Suprapubic skin (tissue), 3 donors: ENCODE data around the gene POLA2.

Experiments used
- EP300 ChIP-seq: sonication (generic); formaldehyde crosslinking; IDR thresholded peaks from one replicate; pipeline ENCODE4 v1.6.1; 2017; ENCODE audit warnings: antibody characterized with exemption
- POLR2A ChIP-seq, 2 donors: fragments of 450-650 bp; IDR thresholded peaks; one replicate each; pipeline ENCODE4 v1.6.1; 2017; ENCODE audit warnings: antibody characterized with exemption in 2 of 2, mild to moderate bottlenecking in 2 of 2, moderate library complexity in 2 of 2
- TF ChIP-seq, protein P1 (sequence below), 2 donors: fragments of 200-600 bp in 1 of 2; fragments of 450-650 bp in 1 of 2; sonication (generic) in 1 of 2; IDR thresholded peaks; one replicate each; pipeline ENCODE4 v1.5.1; 2016 to 2019; ENCODE audit warnings: antibody characterized with exemption in 2 of 2, mild to moderate bottlenecking in 1 of 2, moderate library complexity in 1 of 2

- TF ChIP-seq EP300 (no peak), POLR2A (IDR thresholded peaks at IDR 0.05) (no peak)
- TF ChIP-seq, protein P1, sequence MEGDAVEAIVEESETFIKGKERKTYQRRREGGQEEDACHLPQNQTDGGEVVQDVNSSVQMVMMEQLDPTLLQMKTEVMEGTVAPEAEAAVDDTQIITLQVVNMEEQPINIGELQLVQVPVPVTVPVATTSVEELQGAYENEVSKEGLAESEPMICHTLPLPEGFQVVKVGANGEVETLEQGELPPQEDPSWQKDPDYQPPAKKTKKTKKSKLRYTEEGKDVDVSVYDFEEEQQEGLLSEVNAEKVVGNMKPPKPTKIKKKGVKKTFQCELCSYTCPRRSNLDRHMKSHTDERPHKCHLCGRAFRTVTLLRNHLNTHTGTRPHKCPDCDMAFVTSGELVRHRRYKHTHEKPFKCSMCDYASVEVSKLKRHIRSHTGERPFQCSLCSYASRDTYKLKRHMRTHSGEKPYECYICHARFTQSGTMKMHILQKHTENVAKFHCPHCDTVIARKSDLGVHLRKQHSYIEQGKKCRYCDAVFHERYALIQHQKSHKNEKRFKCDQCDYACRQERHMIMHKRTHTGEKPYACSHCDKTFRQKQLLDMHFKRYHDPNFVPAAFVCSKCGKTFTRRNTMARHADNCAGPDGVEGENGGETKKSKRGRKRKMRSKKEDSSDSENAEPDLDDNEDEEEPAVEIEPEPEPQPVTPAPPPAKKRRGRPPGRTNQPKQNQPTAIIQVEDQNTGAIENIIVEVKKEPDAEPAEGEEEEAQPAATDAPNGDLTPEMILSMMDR (IDR thresholded peaks at IDR 0.05), result no peak
Observed at GRCh38 chr11:65266210-65266609, 4.4 kb downstream of the POLA2 start.
